ENCODE measurements around the gene ITGB2.

Gene ITGB2

GRCh38 chr21:44897326-44898010 is 23.2 kb downstream of the ITGB2 start:
- H3K4me3 ChIP-seq (ENCODE audit: low read depth, low read length), result no peak overlapping the region
- DNase-seq (ENCODE audit: low read depth), result peak; percentile 45
- TF ChIP-seq POLR2A (IDR thresholded peaks at IDR 0.05; ENCODE audit: extremely low read depth, insufficient read length) (no peak), MYC (IDR thresholded peaks at IDR 0.05; ENCODE audit: low read depth, low read length) (no peak), MAX (IDR thresholded peaks at IDR 0.05; ENCODE audit: low read depth, low read length) (no peak), CTCF (IDR thresholded peaks at IDR 0.05; ENCODE audit: low read depth, low read length) (no peak)

DNA sequence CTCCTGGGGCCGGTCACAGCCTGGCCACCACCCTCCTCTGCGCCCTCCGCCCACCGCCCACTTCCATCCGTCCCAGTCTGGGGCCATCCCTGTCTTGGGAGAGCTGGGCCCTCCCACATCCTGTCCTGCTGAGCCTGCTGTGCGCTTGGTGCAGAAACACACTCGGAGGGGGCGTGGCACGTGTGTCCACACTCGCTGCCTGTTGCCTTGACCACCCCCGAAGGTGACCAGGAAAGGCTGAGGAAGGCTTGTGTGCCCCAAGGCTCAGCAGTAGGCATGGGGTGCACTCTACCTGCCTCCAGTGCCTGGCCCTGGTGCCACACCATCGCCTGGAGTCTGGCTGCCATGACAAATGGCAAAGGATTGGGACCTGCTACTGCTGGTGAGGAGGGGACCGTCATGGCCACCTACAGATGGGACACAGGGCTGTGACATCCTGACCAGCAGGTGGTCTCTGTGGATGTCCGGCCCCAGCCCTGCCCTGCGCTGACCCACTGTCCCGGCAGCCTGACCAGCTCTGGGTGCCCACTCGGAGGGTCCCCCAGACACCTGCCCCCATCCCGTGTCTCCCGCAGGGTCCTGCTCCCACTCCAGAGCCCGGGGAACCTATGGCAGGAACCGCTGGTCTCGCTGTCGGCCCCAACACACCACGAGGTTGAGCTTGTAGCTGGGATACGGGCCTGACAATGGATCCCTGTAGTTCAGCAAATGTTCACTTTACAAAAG is 24.0 kb downstream of the ITGB2 start:
- TF ChIP-seq MYC (IDR thresholded peaks at IDR 0.05; ENCODE audit: low read depth, low read length), result no peak
- TF ChIP-seq POLR2A (IDR thresholded peaks at IDR 0.05; ENCODE audit: extremely low read depth, insufficient read length), result no peak
- no peak for TF ChIP-seq CTCF (IDR thresholded peaks at IDR 0.05; ENCODE audit: low read depth, low read length)
- TF ChIP-seq MAX (IDR thresholded peaks at IDR 0.05; ENCODE audit: low read depth, low read length), result no peak
- H3K4me3 ChIP-seq (ENCODE audit: low read depth, low read length), result no peak overlapping the region
- DNase-seq (ENCODE audit: low read depth), result no peak

DNA sequence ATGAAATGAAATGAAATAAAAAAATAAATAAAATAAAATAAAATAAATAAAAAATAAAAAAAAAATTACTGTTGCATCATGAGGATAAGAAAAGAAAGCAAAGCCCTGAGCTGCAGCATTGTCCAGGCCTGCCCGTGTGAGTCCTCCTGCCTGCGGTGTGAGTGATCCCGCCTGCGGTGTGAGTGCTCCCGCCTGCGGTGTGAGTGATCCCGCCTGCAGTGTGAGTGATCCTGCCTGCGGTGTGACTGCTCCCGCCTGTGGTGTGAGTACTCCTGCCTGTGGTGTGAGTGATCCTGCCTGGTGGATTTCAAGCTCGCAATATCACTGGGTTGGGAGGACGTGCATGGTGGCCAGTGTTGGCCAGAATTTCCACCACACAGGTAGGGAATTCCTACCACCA is 24.8 kb downstream of the ITGB2 start:
- TF ChIP-seq MAX (IDR thresholded peaks at IDR 0.05; ENCODE audit: low read depth, low read length) (no peak), POLR2A (IDR thresholded peaks at IDR 0.05; ENCODE audit: extremely low read depth, insufficient read length) (no peak), CTCF (IDR thresholded peaks at IDR 0.05; ENCODE audit: low read depth, low read length) (no peak), MYC (IDR thresholded peaks at IDR 0.05; ENCODE audit: low read depth, low read length) (no peak)
- no peak for DNase-seq (ENCODE audit: low read depth)

GRCh38 chr21:44894687-44895302 is 25.9 kb downstream of the ITGB2 start:
- H3K4me3 ChIP-seq (ENCODE audit: low read depth, low read length), result no peak overlapping the region
- DNase-seq (ENCODE audit: low read depth), result no peak
- TF ChIP-seq MAX (IDR thresholded peaks at IDR 0.05; ENCODE audit: low read depth, low read length), result no peak
- no peak for TF ChIP-seq POLR2A (IDR thresholded peaks at IDR 0.05; ENCODE audit: extremely low read depth, insufficient read length)
- TF ChIP-seq MYC (IDR thresholded peaks at IDR 0.05; ENCODE audit: low read depth, low read length), result no peak
- no peak for TF ChIP-seq CTCF (IDR thresholded peaks at IDR 0.05; ENCODE audit: low read depth, low read length)

More for the DNA sequence above, 24.8 kb downstream of the ITGB2 start:
- no peak overlapping the region for H3K4me3 ChIP-seq (ENCODE audit: low read depth, low read length)

DNA sequence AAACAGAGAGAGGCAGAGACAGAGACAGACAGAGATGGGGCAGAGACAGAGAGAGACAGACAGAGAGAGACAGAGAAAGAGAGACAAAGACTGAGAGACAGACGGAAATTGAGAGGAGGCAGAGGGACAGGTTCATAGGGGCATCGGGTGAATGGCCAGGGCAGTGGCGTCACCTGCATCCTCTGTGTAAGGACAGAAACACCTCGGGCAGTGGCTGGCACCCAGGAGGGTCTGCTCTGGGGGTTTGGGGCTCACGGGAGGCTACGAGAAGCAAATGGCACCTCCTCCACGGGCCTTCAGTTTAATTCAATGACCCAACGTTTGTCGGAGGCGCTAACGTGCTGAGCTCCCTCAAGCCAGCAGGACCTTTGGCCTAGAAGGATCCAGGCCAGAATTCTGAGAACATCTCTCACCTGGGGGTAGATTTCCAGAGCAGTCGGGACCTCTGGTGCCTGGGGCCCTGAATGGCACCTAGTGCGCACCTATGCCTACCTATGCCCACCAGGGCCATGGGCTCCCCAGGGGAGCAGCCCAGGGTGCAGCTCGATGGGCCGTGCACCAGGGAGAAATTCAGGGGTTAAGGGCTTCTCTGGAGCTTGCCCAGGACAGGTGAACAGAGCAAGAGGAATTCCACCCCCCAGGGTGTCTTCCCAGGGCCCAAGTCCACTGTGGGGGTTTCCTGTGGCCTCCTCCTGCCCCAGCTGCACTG is 26.6 kb downstream of the ITGB2 start:
- no peak for TF ChIP-seq MAX (IDR thresholded peaks at IDR 0.05; ENCODE audit: low read depth, low read length)
- no peak for TF ChIP-seq POLR2A (IDR thresholded peaks at IDR 0.05; ENCODE audit: extremely low read depth, insufficient read length)
- no peak for TF ChIP-seq MYC (IDR thresholded peaks at IDR 0.05; ENCODE audit: low read depth, low read length)
- TF ChIP-seq CTCF (IDR thresholded peaks at IDR 0.05; ENCODE audit: low read depth, low read length), result no peak
- H3K4me3 ChIP-seq (ENCODE audit: low read depth, low read length), result no peak overlapping the region
- no peak for DNase-seq (ENCODE audit: low read depth)

Measured in NB4 (cell line).